ENCODE measurements around the gene LRRC57.
"Not testable (repeated sequence)": the region's sequence is repeated elsewhere in the genome, so short reads cannot be mapped to it uniquely, and the experiment has no call there.

Gene LRRC57

GRCh38 chr15:42576776-42577175 lies 28.2 kb upstream of the LRRC57 start:
- Histone ChIP-seq H3K4me2 (peak overlapping the region; percentile 95), H3K27ac (no peak overlapping the region; the same call in 1 of the 2 replicates), H3K9ac (no peak overlapping the region), H3K4me3 (IDR thresholded peaks at IDR 0.05; ENCODE audit: insufficient read depth, low read depth, low read length) (no peak overlapping the region), H3K36me3 (ENCODE audit: insufficient read depth) (no peaks in the 10 kb centered on the region), H3K27me3 (ENCODE audit: insufficient read depth, low read depth) (no peaks in the 10 kb centered on the region), H3K79me2 (ENCODE audit: insufficient read depth, low read depth) (peaks cover 38% of the 10 kb centered on the region; the same call in 1 of the 2 replicates), H4K20me1 (ENCODE audit: insufficient read depth) (no peaks in the 10 kb centered on the region), H3K4me1 (ENCODE audit: low read depth, poor library complexity, severe bottlenecking) (peaks cover 49% of the 10 kb centered on the region), H2AFZ (ENCODE audit: low read depth) (no peak overlapping the region)
- TF ChIP-seq CTCF (conservative IDR thresholded peaks at IDR 0.05; ENCODE audit: low read depth, low read length): no peak

GRCh38 chr15:42576040-42576594 lies 27.5 kb upstream of the LRRC57 start:
- Histone ChIP-seq H3K4me1 (ENCODE audit: low read depth, poor library complexity, severe bottlenecking) (peaks cover 46% of the 10 kb centered on the region), H3K9ac (peak overlapping the region; percentile 77; the same call in 1 of the 2 replicates), H2AFZ (ENCODE audit: low read depth) (peak overlapping the region; percentile 85), H3K4me2 (peak overlapping the region; percentile 95), H3K27me3 (ENCODE audit: insufficient read depth, low read depth) (no peaks in the 10 kb centered on the region), H3K79me2 (ENCODE audit: insufficient read depth, low read depth) (peaks cover 34% of the 10 kb centered on the region; the same call in 1 of the 2 replicates), H4K20me1 (ENCODE audit: insufficient read depth) (no peaks in the 10 kb centered on the region), H3K27ac (peak overlapping the region; percentile 29), H3K4me3 (IDR thresholded peaks at IDR 0.05; ENCODE audit: insufficient read depth, low read depth, low read length) (no peak overlapping the region), H3K36me3 (ENCODE audit: insufficient read depth) (no peaks in the 10 kb centered on the region)
- TF ChIP-seq CTCF (conservative IDR thresholded peaks at IDR 0.05; ENCODE audit: low read depth, low read length): no peak

GRCh38 chr15:42575188-42576039 lies 26.8 kb upstream of the LRRC57 start, which contains the start of gene STARD9:
Gene STARD9, plus strand, starts transcription at chr15:42575606. Its CDS starts 110 bp downstream, at chr15:42575716.
- H3K36me3 ChIP-seq (ENCODE audit: insufficient read depth): no peaks in the 10 kb centered on the region
- H3K4me3 ChIP-seq (IDR thresholded peaks at IDR 0.05; ENCODE audit: insufficient read depth, low read depth, low read length): no peak within 1 kb of the TSS
- peak within 1 kb of the TSS; percentile 85 for H2AFZ ChIP-seq (ENCODE audit: low read depth)
- H3K27me3 ChIP-seq (ENCODE audit: insufficient read depth, low read depth): no peaks in the 10 kb centered on the region
- peak within 1 kb of the TSS; percentile 95 for H3K4me2 ChIP-seq
- no peak for TF ChIP-seq CTCF (conservative IDR thresholded peaks at IDR 0.05; ENCODE audit: low read depth, low read length)
- H3K4me1 ChIP-seq (ENCODE audit: low read depth, poor library complexity, severe bottlenecking): peaks cover 39% of the 10 kb centered on the region
- no peaks in the 10 kb centered on the region for H4K20me1 ChIP-seq (ENCODE audit: insufficient read depth)
- peak within 1 kb of the TSS; percentile 29 for H3K27ac ChIP-seq
- H3K9ac ChIP-seq: peak within 1 kb of the TSS; percentile 77; the same call in 1 of the 2 replicates
- peaks cover 34% of the 10 kb centered on the region; the same call in 1 of the 2 replicates for H3K79me2 ChIP-seq (ENCODE audit: insufficient read depth, low read depth)

GRCh38 chr15:42558739-42559138 lies 10.1 kb upstream of the LRRC57 start:
- H3K4me2 ChIP-seq: no peak overlapping the region
- H4K20me1 ChIP-seq (ENCODE audit: insufficient read depth): no peaks in the 10 kb centered on the region
- TF ChIP-seq CTCF (conservative IDR thresholded peaks at IDR 0.05; ENCODE audit: low read depth, low read length): no peak
- no peak overlapping the region for H2AFZ ChIP-seq (ENCODE audit: low read depth)
- H3K79me2 ChIP-seq (ENCODE audit: insufficient read depth, low read depth): peaks cover 31% of the 10 kb centered on the region; the same call in 1 of the 2 replicates
- H3K27me3 ChIP-seq (ENCODE audit: insufficient read depth, low read depth): no peaks in the 10 kb centered on the region
- no peaks in the 10 kb centered on the region; the same call in 1 of the 2 replicates for H3K36me3 ChIP-seq (ENCODE audit: insufficient read depth)
- no peak overlapping the region for H3K27ac ChIP-seq
- no peak overlapping the region for H3K4me3 ChIP-seq (IDR thresholded peaks at IDR 0.05; ENCODE audit: insufficient read depth, low read depth, low read length)
- H3K9ac ChIP-seq: no peak overlapping the region
- H3K4me1 ChIP-seq (ENCODE audit: low read depth, poor library complexity, severe bottlenecking): peaks cover 3% of the 10 kb centered on the region

- H3K9ac ChIP-seq; H4K20me1 ChIP-seq (ENCODE audit: insufficient read depth); H3K36me3 ChIP-seq (ENCODE audit: insufficient read depth); H3K4me2 ChIP-seq; H3K4me3 ChIP-seq (IDR thresholded peaks at IDR 0.05; ENCODE audit: insufficient read depth, low read depth, low read length); H3K27ac ChIP-seq; H2AFZ ChIP-seq (ENCODE audit: low read depth); H3K27me3 ChIP-seq (ENCODE audit: insufficient read depth, low read depth): not testable (repeated sequence)
- H3K4me1 ChIP-seq (ENCODE audit: low read depth, poor library complexity, severe bottlenecking): peaks cover 15% of the 10 kb centered on the region
- H3K79me2 ChIP-seq (ENCODE audit: insufficient read depth, low read depth): peaks cover 51% of the 10 kb centered on the region
These were observed 8.1 kb upstream of the LRRC57 start for GRCh38 chr15:42556550-42557207.

All from KMS-11 (cell line).